GM21360 (cell line): ENCODE measurements around the gene ZNF747.
"Not testable (repeated sequence)": the region's sequence is repeated elsewhere in the genome, so short reads cannot be mapped to it uniquely, and the experiment has no call there.

ENCODE experiments used
- ATAC-seq: cut with Tn5 transposase; IDR thresholded peaks from one replicate; pipeline ENCODE4 v1.9.1; 2021; ENCODE audit warnings: mild to moderate bottlenecking, moderate library complexity; ENCODE audit not compliant: unreplicated experiment

The ZNF747 gene

GRCh38 chr16:30535106-30535776 lies 583 bp upstream of the ZNF747 start:
- ATAC-seq = no peak

DNA sequence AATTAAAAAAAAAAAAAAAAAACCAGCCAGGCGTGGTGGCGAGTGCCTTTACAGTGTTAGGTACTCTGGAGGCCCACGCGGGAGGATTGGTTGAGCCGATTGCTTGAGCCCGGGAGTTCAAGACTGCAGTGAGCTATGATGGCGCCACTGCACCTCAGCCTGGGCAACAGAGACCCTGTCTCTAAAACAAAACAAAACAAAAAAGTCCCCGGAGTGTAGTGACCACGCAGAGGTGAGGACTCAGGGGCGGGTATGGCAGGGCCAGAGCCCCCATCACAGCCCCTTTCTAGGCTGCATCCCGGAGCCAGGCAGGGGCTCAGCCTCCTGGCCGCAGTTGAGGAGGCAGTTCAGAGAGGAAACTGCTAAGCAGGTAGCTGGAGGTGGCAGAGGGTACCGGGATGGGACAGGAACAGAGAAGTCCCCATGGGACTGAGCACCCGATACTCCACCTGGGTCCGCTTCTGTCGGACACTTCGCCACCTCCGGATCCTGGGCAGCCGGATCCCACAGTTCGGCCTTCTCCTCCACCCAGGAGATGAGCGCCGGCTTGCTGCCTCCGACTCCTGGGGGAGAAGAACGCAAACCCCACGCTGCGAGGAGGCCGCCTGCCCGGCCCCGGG lies 800 bp downstream of the ZNF747 start:
- ATAC-seq = peak; percentile 14

DNA sequence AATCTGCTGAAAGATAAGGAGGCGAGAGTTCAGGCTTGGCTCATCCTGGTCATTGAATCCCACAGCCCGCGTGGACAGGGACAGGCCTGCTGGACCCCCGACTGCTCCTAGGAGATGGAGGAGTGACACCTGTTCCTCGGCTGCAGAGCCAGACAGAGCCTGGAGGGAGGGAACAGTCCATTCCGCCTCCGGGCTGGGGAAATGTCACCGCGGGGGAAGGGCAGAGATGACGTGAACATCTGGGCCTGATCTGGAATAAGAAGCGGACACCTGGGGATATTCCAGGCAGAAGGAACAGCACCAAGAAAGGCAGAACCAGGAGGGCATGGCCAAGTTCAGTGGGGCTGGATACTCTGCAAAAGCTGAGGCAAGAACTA lies 1.5 kb downstream of the ZNF747 start:
- no peak for ATAC-seq

- no peak for ATAC-seq
Measured at GRCh38 chr16:30532285-30533145, 2.1 kb downstream of the ZNF747 start.

GRCh38 chr16:30530163-30531037 lies 4.3 kb downstream of the ZNF747 start:
- ATAC-seq = no peak

DNA sequence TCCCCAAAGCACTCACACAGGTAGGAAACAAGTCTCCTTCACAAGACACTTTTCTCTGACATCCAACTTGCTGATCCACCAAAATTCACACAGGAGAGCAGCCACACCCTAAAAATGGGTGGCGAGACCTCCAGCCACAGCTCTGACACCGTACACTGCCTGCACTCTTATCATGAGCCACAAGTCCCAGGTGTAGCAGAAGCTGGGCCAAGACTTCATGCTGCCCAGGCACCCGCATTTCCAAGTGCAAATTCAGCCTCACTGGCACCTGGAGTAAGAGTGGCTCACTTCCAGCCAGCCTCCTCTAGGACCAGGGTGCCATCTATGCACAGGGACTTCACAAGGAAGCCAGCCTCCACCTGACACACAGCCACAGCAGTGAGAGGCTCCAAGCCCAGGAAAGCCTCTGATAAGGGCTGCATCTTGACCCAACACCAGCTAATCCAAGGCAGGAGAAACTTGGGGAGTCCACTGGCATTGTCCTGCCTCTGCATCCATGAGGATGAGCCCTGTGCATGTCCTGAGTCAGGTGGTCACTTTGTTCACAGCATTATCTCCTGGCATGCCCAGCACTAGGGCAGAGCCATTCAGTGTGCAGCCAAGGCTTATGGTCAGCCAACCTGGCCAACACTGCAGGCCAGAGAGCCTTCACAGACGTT lies 5.7 kb downstream of the ZNF747 start:
- ATAC-seq = no peak

DNA sequence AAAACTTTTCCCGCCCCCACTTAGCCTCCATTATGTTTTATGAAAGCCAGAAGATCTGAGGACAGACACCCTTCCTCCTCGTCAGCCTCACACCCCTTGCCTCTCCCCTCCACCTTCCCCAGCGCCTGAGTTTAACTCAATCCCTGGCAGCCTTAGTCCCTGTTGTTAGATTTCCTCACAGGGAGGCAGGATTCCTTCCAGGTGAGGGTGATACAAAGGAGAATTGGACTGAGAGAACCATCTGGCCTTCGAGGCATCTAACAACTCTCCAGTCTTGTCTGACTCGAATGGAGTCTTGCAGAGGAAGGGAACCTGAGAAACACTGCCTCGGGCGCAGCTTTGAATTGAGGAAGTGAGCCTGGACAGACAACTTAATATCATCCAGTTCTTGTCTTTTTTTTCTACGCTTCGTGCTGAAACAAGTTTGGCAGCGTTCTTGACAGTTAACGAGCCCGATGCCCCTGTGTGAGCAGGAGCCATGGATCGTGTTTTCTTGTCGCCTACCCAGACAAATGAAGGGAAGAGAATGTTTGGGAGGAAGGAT lies 7.0 kb downstream of the ZNF747 start:
- no peak for ATAC-seq

- ATAC-seq = peak; percentile 72
Measured at GRCh38 chr16:30526823-30527634, 7.6 kb downstream of the ZNF747 start.

- peak; percentile 16 for ATAC-seq
Measured at GRCh38 chr16:30526137-30526822, 8.4 kb downstream of the ZNF747 start, which contains the start of gene ZNF768. Gene ZNF768, minus strand, starts transcription at chr16:30526566. Its CDS starts 153 bp downstream, at chr16:30526413.

DNA sequence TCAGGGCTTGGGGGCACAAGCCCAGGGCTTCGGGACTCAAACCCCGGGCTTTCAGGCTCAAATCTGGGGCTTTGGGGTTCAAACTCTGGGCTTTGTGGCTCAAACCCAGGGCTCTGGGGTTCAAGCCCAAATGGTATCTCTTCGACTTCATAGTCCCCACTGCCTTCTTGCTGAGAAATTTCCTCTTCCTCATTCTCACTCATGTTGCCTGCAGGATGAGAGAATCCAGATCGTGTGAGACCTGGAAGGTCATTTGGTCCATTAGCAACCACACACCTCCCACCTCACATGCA lies 8.9 kb downstream of the ZNF747 start:
- ATAC-seq = no peak

- ATAC-seq = no peak
Measured at GRCh38 chr16:30524575-30525568, 9.8 kb downstream of the ZNF747 start.

GRCh38 chr16:30523768-30524574 lies 10.7 kb downstream of the ZNF747 start:
- ATAC-seq = no peak

GRCh38 chr16:30522702-30523463 lies 11.8 kb downstream of the ZNF747 start:
- ATAC-seq = not testable (repeated sequence)

DNA sequence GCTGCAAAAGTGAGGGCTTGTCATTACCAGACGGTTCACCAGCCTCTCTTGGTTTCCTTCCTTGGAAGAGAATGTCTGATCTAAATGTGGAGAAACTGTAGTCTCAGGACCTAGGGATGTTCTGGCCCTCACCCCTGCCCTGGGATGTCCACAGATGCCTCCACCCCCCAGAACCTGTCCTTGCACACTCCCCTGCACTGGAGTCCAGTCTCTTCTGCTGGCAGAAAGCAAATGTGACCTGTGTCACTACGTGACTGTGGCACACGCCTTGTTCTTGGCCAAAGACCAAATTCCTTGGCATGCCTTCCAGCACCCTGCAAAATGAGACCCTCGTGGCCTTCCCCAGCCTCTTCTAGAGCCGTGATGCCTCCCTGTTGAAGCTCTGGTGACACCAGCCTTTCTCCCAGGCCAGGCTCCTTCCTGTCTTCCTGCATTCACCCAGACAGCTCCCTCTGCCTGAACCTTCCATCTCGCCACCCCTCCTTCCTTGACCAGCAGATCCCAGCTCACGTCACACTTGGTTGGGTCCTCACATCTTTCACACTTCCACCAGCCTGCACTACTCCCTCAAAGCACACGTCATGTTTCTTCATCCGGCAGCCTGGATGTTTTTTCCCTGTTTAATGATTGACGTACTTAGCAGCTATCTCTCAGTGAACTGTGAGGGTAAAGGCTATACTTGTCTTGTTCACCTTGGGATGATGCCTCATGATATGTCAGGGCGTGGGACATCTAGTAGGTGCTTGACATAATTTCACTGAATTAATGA lies 12.6 kb downstream of the ZNF747 start:
- ATAC-seq = no peak

GRCh38 chr16:30521476-30521872 lies 13.2 kb downstream of the ZNF747 start:
- no peak for ATAC-seq
